NAMALWA (cell line): ENCODE results near the gene TMPRSS11D.

Experiments used
- DNase-seq: peaks from one replicate; pipeline ENCODE4 v3.0.0-alpha.2; 2015; ENCODE audit warnings: low spot score

The TMPRSS11D gene

GRCh38 chr4:67886281-67886680, 2.5 kb upstream of the TMPRSS11D start:
- DNase-seq, result no peak

GRCh38 chr4:67885762-67886161, 2.0 kb upstream of the TMPRSS11D start:
- no peak for DNase-seq

- no peak for DNase-seq
Measured at GRCh38 chr4:67884701-67885100, 899 bp upstream of the TMPRSS11D start.

GRCh38 chr4:67883458-67883857, 344 bp downstream of the TMPRSS11D start:
- no peak for DNase-seq

GRCh38 chr4:67880866-67881610, 2.8 kb downstream of the TMPRSS11D start:
- no peak for DNase-seq

- DNase-seq, result no peak
Measured at GRCh38 chr4:67879486-67879885, 4.3 kb downstream of the TMPRSS11D start.

GRCh38 chr4:67877086-67877485, 6.7 kb downstream of the TMPRSS11D start:
- DNase-seq, result no peak

- no peak for DNase-seq
Measured at GRCh38 chr4:67874986-67875385, 8.8 kb downstream of the TMPRSS11D start.

GRCh38 chr4:67873116-67873515, 10.7 kb downstream of the TMPRSS11D start:
- no peak for DNase-seq

GRCh38 chr4:67871867-67872266, 11.9 kb downstream of the TMPRSS11D start:
- peak; percentile 59 for DNase-seq

GRCh38 chr4:67869580-67870190, 14.1 kb downstream of the TMPRSS11D start:
- no peak for DNase-seq

GRCh38 chr4:67861513-67861912, 22.3 kb downstream of the TMPRSS11D start:
- DNase-seq, result no peak

- no peak for DNase-seq
Measured at GRCh38 chr4:67853336-67853735, 30.5 kb downstream of the TMPRSS11D start.

GRCh38 chr4:67820903-67821302, 62.9 kb downstream of the TMPRSS11D start:
- DNase-seq, result no peak

GRCh38 chr4:67810011-67810410, 73.8 kb downstream of the TMPRSS11D start:
- DNase-seq, result no peak

GRCh38 chr4:67809502-67809901, 74.3 kb downstream of the TMPRSS11D start:
- DNase-seq, result no peak

GRCh38 chr4:67796810-67797209, 87.0 kb downstream of the TMPRSS11D start:
- DNase-seq, result no peak

GRCh38 chr4:67790721-67791120, 93.1 kb downstream of the TMPRSS11D start:
- DNase-seq, result no peak

GRCh38 chr4:67787311-67787710, 96.5 kb downstream of the TMPRSS11D start:
- no peak for DNase-seq

- no peak for DNase-seq
Measured at GRCh38 chr4:67785528-67785927, 98.3 kb downstream of the TMPRSS11D start.

- no peak for DNase-seq
Measured at GRCh38 chr4:67779631-67780030, 104.2 kb downstream of the TMPRSS11D start.

GRCh38 chr4:67776746-67777145, 107.1 kb downstream of the TMPRSS11D start:
- DNase-seq, result no peak
